ENCODE measurements around the gene ZNF117.
"Not testable (repeated sequence)": the region's sequence is repeated elsewhere in the genome, so short reads cannot be mapped to it uniquely, and the experiment has no call there.

ZNF117 gene

DNA sequence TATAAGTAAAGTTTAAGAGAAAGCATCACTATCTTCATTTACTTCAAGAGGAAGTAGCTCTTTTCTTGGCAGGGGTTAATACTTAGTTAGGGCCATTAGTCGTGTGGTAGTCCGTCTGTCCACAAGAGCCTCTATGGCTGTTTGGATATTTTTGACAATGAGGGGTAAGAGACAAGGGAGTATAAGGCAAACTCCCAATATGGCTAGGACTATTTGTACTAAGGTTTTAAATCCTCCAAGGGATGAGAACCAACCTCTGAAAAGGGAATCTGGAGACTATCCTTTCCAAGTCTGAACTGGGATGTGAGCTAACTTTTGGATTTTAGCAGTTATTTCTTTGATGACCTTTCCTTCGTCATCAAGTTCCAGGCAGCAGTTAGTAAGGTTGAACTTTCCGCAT lies at the start of gene ZNF117:
TSS of gene ZNF117 (minus strand) at position 101 of the 400 bp plus-strand sequence.
- no peak for DNase-seq (ENCODE audit: low read depth)

DNA sequence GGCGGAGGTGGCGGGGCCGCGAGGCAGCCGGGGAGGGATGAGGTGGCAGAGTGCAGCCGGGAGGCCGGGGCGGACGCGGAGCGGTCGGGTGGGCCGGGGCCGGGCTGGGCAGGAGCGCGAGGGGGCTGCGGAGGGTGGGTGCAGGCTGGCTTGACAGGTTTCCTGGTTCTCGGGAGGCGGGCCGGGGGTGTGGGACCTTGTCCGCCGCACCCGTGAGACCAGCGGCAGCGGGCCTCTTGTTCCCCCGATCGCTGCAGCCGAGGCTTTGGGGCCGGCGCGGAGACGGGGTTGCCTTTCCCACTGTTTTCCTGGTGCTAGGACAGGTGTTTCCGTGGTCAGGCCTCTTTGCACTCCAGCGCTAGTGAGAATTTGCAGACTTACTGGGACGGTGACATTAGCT lies 47.9 kb upstream of the ZNF117 start:
- DNase-seq (ENCODE audit: low read depth), result not testable (repeated sequence)

DNA sequence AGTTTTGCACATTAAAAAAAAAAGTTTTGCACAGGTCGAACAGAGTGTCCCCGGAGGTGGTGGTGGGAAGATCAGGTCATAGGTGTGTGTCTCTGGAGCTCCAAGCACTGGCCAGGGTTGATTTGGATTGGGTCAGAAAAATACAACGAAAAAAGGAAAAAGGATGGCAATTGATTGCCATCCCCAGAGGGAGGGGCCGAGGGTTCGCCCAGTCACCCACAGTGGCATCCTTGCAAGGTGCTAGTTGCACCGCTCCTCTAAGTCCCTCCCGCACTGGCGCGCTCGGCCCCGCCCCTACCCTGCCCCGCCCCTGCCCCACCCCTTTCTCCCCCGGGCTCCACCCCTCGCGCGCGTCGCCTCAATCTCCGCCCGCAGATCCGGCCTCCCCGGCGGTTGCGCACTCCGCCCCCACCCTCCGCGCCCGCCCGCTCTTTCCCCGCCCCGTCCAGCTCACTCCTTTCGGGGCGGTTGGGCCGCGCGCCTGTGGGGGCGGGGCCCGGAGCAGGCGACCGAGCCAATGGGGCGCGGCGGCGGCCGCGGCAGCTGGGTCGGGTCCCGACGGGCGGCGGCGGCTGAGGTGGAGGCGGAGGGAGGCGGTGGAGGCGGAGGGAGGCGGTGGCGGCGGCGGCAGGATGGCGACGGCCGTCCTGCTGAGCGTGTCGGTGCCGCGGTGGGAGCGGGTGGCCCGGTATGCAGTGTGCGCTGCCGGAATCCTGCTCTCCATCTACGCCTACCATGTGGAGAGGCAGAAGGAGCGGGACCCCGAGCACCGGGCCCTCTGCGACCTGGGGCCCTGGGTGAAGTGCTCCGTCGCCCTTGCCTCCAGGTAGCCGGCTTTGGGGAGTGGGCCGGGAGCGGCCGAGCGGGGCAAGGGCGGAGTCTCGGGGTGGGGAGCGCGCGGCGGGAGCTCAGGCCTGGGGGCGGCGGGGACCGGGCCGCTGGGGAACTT lies 47.2 kb upstream of the ZNF117 start:
- peak; percentile 45 for DNase-seq (ENCODE audit: low read depth)

DNA sequence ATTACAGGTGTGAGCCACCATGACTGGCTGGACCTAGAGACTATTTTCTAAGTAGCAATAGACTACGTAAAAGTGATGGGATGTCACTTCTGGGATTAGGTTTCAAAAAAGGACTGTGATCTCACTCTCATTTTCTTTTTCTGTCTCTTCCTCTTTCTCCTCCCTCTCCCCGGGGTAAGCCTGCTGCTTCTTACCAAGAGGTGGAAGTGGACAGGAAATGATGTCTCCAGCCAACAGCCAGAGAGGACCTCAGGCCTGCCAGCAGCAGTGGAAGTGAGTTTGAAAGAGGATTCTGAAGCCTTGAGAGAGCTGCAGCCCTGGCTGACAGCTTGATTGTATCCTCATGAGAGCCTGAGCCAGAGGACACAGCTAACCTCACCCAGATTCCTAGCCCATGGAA lies 45.7 kb upstream of the ZNF117 start:
- DNase-seq (ENCODE audit: low read depth), result not testable (repeated sequence)

DNA sequence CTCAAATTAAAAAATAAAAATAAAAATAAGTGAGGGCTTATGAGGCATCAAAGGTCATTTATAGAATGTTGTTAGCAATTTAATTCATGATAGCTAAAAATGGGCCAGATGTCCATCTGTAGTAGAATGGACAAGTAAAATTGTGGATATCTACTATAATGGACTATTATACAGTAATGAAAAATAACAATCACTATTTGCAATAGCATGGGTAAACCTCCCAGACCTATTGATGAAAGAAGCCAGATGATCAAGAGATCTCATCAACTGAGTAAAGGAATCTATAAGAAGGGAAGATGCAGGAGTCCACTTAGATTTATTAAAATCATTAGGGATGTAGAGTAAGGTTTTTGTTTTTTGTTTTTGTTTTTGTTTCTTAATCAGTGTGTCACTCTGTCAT lies 44.6 kb upstream of the ZNF117 start:
- DNase-seq (ENCODE audit: low read depth), result not testable (repeated sequence)

DNA sequence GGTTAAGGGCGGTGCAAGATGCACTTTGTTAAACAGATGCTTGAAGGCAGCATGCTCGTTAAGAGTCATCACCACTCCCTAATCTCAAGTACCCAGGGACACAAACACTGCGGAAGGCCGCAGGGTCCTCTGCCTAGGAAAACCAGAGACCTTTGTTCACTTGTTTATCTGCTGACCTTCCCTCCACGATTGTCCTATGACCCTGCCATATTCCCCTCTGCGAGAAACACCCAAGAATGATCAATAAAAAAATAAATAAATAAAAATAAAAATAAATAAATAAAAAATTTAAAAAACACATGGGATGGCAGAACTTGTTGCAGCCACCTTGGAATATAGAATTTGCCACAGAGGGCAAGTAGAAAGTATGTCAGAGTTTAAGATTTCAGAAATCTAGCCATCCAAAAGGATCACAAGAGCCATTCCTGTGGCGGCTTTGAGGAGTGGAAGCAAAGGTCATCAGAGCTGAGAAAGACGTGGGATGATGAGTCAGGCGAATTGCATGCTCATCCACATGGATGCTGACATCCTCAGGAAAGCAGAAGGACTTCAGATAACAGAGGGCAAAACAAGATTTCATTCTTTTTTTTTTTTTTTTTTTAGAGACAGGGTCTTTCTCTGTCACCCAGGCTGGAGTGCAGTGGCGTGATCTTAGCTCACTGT lies 43.4 kb upstream of the ZNF117 start:
- DNase-seq (ENCODE audit: low read depth), result peak; percentile 30

DNA sequence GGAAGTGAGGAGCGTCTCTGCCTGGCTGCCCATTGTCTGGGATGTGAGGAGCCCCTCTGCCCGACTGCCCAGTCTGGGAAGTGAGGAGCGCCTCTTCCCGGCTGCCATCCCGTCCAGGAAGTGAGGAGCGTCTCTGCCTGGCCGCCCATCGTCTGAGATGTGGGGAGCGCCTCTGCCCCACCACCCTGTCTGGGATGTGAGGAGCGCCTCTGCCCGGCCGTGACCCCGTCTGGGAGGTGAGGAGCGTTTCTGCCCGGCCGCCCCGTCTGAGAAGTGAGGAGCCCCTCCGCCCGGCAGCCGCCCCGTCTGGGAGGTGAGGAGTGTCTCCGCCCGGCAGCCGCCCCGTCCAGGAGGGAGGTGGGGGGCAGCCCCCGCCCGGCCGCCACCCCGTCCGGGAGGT lies 42.6 kb upstream of the ZNF117 start:
- not testable (repeated sequence) for DNase-seq (ENCODE audit: low read depth)

DNA sequence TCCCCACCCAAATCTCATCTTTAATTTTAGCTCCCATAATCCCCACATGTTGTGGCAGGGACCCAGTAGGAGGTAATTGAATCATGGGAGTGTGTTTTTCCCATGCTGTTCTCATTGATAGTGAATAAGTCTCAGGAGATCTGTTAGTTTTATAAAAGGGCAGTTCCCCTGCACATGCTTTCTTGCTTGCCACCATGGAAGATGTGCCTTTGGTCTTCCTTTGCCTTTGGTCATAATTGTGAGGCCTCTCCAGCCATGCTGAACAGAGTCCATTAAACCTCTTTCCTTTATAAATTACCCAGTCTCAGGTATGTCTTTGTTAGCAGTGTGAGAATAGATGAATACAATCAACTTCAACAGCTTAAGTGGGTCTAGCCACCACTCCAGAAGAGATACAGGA lies 34.2 kb upstream of the ZNF117 start:
- DNase-seq (ENCODE audit: low read depth), result not testable (repeated sequence)

DNA sequence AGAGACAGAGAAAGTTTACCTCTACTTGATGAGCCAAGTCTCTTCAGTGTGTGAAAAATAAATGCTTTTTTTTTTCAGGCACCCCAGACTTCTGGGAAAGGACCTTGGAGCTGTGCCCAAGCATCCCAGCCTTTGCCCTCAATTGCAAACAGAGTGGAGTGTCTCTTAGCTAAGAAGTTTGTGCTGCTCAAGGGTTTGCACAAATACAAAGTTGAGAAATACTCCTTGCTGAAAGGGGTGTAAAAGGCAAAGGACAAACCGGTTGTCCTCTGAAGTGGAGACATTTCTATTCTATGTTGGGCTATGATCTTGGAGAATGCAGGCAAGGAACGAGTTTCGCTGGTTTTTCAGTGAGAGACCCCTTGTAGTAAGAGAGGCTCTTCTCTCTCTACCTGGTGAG lies 30.1 kb upstream of the ZNF117 start:
- not testable (repeated sequence) for DNase-seq (ENCODE audit: low read depth)

DNA sequence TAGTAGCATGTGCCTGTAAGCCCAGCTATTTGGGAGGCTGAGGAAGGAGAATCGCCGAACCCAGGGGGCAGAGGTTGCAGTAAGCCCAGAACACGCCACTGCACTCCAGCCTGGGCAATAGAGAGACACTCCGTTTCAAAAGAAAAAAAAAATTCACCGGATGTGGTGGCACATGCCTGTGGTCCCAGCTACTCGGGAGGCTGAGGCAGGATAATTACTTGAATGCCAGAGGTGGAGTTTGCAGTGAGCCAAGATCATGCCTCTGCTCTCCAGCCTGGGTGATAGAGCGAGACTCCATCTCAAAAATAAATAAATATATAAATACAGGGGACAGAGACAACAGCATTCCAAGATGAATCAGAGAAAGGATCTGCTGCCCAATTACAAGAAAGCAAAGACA lies 19.0 kb upstream of the ZNF117 start:
- DNase-seq (ENCODE audit: low read depth), result not testable (repeated sequence)

DNA sequence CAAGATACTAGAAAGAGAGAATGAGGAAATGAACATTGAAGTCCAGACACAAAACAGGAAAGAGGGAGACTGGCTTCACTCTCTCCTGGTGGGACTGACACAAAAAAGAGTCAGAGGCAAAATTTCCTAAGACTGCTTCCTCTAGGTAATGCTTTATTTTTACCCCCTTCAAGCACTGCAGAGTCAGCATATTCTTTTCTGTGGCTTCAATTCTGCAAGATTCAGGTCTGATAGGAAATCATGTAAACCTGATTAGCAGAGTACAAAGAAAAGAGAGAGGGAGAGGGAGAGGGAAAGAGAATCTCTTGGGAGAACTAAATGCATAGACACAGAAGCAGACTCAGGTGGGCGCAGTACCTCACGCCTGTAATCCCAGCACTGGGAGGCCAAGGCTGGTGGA lies 18.6 kb upstream of the ZNF117 start:
- not testable (repeated sequence) for DNase-seq (ENCODE audit: low read depth)

DNA sequence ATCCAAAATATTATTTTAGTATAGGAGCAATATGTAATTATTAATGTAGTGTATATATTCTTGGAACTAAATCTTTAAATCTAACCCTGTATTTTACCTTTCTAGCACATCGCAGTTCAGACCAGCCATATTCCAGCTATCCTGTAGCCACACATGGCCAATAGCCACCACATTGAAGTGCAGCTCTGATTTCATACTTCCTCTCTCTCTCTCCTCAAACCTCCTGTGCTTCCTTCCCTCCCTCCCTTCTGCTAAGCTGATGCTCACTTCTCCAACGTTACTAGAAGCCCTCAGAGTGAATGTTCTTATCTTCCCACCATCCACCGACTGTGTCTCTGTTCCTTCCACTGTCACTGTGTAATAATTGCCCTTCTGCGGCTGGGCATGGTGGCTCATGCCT lies 16.2 kb upstream of the ZNF117 start:
- not testable (repeated sequence) for DNase-seq (ENCODE audit: low read depth)

DNA sequence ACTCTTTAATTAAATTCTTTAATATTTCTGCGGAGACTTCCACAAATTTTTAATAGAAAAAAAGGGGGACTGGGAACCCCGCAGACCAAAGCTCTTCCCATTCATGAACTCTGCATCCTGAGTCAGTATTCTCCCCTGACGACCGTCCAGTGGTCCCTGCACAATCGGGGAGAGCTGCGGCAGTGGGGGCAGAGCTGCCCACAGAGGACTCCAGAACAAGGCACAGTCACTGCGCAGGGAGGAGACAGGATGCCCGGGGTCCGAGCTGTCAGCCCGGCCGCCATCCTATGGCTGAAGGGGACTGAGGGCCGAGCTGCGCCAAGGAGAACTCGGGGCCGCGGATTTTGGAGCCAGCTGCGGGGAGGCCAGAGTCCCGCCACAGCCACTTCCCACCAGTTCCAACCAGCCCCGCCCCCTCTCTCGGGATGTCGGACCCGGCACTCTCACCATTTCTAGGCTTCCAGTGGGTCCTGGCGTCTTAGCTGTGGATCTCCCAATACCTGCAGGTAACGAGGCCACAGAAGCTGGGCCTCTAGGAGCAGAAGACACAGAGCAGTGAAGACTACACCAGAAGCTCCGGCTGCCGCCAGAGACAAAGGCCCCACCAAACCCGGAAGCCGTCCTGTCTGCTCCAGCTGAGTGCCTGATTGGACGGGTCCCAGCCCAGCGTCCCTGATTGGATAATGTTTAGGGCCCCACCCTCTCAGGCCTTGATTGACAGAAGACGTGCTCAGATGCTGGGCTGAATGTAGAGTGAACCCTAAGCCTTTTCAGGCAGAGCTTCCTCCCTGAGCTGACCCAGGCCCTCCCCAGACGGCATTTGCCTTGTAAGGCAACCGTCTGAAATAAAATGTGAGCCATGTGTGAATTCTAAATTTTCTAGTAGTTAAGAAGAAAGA lies 15.5 kb upstream of the ZNF117 start, which contains the start of gene ERV3-1:
TSS of gene ERV3-1 (minus strand) at position 594 of the 899 bp plus-strand sequence. CDS start 13,661 bp downstream, outside the sequence.
- peak; percentile 80 for DNase-seq (ENCODE audit: low read depth)

DNA sequence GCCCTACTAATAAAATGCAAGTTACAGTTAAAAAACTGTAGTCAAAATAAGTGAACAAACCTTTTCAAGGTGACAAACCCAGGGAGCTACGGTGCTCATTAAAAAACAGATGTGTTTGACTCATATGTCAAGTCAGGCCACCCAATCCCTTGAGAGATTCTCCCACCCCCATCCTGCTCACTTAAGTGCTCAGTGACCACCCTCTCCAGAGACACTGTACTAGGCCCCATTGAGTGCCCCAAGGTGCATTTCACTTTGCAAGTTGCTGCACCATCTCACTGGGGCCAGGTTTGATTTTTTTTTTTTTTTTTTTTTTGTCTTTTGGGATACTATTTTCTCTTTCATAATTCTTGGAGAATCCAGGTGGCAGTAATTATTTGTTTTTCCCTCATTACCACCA lies 13.7 kb upstream of the ZNF117 start:
- DNase-seq (ENCODE audit: low read depth), result no peak

DNA sequence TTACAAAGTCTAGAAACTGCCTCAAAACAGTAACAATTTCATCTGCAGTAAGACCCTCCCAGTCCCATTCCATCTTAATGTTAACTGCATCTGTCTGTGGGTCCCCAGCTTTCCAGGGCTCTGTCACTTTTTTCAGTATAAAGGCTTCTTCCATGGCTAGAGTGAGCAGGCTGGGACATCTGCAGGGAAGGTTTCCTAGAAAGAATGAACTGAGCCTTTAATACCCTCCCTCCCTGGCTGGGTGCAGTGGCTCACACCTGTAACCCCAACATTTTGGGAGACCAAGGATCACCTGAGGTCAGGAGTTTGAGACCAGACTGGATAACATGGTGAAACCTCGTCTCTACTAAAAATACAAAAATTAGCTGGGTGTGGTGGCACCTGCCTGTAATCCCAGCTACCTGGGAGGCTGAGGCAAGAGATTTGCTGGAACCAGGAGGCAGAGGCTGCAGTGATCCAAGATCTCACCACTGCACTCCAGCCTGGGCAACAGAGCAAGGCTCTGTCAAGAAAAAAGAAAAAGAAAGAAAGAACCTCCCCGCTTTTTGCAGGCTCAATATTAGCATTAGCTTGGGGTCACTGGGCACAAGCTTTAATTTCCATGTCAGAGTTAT lies 12.2 kb upstream of the ZNF117 start:
- DNase-seq (ENCODE audit: low read depth), result no peak

DNA sequence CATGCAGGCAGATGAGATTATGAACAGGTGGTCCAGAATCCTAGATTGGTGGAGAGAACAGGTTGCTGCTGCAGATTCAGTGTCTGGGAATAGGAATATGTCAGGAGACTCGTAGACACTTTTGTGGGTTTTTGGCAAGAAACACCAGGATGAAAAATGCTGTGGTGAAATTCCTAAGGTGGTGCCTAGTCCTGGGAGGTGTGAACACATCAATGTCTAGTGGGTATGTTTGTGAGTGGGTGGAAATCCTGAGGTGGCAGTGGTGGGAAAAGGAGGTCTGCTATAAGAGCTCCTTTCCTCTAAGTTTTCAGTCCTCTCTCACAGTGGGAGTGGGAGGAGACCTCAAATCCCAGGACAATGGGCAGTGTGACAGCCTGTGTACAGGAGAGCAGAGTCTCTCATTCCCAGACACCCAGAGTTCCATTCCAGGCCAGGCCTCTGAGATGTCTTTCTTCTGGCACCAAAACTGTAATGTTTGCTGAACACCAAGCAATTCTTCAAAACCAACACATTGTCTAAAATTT lies 10.5 kb upstream of the ZNF117 start:
- no peak for DNase-seq (ENCODE audit: low read depth)

DNA sequence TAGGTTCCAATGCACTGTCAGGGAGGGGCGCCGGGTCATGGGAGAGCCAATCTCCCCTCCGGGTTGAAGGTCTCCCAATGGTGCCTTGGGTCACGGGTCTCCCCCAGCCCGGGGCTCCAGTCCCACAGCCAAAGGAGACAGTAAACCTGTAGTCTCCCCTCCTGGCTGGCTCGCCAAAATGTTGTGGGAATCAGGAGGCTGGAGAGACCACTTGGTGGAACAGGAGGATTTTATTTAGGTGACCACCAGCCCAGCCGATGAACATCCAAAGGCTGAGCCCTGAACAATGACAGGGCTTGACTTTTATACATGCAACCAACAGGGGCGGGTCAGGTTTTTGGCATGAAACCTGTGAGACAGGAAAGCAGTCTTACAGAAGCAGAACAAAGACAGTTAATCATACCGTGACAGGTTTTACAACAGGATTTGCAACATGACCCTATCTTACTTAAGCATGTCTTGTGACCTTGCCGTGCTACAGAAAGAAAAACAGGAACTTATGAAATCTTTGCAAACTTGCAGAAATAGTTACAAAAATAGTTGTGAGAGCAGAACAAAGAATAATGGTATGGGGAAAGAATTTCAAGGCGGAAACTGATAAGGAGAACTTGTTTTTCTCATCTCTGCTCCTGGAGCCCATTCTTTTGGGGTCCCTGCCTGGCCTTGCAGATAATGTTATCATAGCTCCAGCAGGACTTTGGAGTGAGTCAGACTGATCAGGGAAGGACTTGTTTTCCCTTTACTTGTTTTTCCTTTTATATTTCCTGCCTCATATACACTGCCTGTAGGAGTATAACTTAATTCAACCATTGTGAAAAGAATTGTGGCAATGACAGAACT lies 8.5 kb upstream of the ZNF117 start:
- peak; percentile 64 for DNase-seq (ENCODE audit: low read depth)

DNA sequence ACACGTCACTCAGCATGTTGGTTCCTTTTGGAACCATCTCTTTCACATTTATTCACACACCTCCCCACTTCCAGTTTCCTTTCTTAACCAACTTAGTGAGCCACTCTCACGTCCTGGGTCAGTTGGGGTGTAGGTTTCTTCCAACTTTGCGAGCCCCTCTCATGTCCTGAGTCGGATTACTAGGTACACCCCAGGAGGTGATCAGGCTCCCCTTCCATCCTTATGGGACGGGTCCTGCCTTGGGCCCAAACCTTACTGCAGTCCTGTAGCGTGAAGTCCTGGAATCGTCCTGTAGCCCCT lies 8.0 kb upstream of the ZNF117 start:
- no peak for DNase-seq (ENCODE audit: low read depth)

DNA sequence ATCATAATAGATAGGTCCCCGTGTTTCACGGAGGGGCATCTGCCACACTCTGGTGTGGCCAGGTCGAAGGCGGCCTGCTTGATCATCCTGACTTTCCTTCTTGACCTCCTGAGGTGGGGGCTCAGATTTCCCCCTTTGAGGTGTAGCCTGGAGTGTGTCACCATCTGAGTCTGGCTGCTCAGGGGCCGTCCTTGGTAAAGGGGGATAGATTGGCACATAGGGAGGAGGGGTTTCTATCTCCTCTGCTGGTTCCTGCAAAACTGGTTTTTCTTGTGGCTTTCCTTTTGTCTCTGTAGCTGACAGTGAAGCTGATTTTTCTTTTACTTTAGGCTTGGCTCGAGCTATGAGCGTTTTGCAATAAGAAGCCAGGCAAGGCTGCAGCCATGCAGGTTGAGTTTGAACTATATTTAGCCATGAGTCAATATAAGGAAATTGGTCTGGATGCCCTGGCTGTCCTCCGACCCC lies 7.1 kb upstream of the ZNF117 start:
- no peak for DNase-seq (ENCODE audit: low read depth)

DNA sequence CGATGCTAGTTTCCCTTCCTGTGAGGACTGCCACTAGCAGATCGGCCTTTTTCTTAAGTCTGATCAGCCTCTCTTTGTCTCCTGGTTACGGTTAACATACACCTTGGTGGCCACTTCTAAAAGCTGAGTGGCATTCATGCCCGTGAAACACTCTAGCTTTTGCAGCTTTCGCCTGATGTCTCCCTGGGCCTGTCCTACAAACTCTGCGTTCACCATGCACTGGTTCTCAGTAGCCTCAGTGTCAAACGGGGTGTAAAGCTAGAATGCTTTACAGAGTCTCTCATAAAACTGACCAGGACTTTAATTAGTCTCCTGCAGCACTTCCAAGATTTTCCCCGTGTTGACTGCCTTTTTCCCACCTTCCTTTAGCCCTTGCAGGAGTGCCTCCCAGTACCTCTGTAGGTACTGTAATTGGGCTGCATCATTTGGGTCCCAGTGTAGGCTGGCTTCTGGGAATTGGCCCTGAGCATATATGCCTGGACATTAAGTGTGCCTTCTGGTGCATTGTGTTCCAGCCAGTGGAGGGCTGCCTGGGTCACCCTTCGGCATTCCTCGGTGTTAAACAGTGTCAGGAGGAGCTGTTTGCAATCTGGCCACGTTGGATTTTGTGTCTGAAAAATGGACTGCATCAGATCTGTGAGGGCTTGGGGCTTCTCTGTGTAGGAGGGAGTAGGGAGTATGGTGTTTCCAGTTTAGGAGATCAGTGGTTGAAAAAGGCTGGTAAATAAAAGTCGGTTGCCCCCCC lies 6.5 kb upstream of the ZNF117 start:
- DNase-seq (ENCODE audit: low read depth), result no peak

Data from non-pigmented ciliary epithelial cell (primary cell).